GM18858 (cell line): ENCODE measurements around the gene HNRNPH2.

Experiments used
- ATAC-seq: cut with Tn5 transposase; IDR thresholded peaks from one replicate; pipeline ENCODE4 v1.9.1; 2021; ENCODE audit not compliant: unreplicated experiment

Gene HNRNPH2

DNA sequence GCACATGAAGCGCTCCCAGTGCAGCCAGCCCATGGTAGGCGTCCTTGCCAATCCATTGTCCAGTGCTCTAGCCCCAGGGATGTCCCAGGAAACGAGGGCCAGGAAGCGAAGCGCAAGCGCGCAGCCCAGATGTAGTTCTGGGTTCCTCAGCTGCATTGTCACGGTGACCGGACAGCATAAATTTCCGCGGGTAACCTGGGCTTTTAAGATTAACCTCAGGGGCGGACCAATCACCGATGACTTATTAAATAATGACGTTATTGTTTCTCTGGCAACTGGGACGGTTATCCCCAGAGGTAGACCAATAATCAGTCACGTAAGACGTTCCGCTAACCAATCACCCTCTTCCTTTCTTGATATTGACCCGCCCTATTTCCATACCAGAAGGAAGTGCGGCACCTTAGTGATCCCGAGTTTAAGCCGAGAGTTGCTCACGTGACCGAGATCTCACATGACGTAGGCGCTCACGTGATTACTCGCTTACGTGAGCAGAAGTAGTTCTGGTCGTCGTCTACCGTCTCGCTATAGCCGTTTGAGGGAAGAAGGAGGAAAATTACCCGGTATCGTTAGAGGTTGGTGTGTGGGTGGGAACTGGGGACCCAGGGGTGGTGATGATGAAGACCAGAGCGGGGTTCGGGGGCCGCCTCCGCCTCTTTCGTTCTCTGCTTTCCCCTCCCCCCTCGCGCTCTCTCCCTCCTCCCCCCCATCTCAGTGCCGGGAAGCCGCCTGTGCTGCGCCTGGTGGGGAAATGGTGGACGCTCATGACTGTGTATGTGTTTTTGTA is at the start of gene HNRNPH2, which contains the start of gene GLA:
Gene HNRNPH2 (plus strand): TSS at position 475 of the 784 bp plus-strand sequence. CDS start 3,767 bp downstream, outside the sequence.
Gene GLA (minus strand): TSS at position 178 of the 784 bp plus-strand sequence. CDS start 22 bp downstream, at position 156.
- peak; percentile 95 for ATAC-seq

DNA sequence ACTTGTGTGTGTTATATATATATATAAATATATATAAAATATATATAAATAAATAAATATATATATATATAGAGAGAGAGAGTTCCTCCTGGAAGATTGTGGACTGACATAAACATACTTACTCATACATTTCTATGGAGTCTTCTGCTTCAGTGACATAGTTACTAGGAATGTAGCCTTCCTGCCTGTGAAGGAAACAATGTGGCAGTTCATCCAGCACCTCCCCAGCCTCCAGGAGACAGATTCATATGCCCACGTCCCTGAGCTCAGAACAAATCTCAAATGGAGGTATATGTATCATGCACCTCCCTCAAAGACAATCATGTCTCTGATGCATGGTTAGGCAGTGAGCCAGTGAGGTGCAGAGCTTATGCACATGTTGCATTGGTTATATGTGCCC is 48.1 kb upstream of the HNRNPH2 start:
- ATAC-seq, result no peak

DNA sequence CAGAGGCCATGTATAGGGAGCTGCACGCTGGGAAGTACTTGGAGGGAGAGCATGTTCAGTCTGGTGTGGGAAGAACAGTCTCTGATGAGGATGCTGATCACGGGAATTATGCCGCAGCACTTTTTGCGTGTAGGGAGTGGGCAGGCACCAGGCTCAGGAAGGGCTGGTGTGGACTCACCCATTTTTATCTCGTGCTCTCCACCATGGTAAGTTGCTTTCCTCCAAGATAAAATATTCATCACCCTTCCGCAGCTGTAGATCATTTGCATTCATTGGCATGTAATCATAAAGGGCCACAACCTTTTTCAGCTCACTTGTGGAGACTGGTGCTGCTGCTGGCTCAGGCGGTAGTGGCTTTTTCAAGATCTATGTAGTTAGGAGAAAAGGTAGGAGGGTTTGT is 47.6 kb upstream of the HNRNPH2 start:
- ATAC-seq, result no peak

DNA sequence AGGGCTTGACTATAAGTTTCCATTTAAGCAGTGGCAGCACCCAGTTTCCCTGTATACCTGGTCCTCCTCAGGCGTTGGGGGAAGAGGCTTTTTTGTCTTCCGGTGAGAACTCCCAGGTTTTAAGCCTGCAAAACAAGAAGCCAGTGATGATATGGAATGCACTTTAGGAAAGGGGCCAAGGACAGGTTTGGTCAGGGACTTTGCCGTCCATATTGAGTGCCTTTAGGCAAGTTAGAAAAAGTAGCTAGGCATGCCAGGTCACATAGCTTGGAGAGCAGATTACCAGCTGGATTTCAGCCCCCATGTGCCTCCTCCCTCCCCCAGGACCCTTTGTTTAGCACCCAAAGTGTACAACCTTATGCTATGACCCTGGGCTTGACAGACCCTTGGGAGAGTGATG is 45.9 kb upstream of the HNRNPH2 start:
- no peak for ATAC-seq

DNA sequence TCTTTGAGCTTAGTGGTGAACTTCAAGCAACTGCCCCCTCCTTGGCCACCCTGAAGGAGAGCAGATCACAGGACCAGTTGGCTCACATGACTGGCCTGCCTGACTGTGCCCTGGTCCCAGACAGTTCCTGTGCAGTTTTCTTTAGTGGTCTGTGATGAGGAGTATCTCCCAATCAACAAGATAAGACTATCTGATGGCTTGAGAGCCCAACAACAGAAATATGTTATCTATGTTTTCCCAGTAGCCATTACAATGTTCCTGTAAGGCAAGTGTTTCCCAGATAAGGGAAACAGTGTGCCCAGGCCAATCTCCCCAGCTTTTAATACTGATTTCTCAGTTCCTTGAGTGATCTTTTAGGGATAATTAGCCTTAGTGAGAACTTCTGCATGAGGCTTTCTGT is 45.3 kb upstream of the HNRNPH2 start:
- no peak for ATAC-seq

GRCh38 chrX:101365301-101365795 is 42.7 kb upstream of the HNRNPH2 start:
- ATAC-seq, result no peak

- no peak for ATAC-seq
Measured at GRCh38 chrX:101368800-101369199, 39.2 kb upstream of the HNRNPH2 start.

GRCh38 chrX:101369687-101370086 is 38.3 kb upstream of the HNRNPH2 start:
- ATAC-seq, result no peak

DNA sequence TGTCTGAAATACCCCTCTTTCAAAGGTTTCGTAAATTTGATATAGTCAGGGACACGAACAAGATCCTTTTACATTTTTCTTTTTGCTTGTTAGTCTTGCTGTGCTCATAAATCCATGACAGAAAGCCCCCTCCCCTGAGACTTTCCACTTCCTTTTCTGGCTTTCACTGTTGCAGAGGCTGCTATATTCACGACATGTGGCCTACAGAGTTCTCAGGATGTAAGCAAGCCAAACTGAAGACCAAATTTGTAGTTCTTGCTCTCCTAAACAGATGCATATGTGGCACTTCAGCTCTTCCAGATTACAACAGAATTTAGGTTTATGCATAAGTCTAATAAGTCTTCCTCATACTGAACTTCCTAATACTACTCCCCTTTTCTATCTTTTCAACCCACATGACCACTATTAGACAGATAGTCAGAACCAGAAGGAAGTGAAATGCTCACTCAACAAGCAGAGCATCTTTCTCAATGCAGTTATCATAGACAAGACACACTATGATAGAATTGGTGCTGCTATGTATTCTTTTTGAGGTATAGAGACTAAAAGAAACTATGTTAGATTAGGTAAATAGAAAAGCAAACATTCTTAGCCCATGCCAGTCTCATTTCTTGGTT is 37.0 kb upstream of the HNRNPH2 start:
- ATAC-seq, result peak; percentile 72

DNA sequence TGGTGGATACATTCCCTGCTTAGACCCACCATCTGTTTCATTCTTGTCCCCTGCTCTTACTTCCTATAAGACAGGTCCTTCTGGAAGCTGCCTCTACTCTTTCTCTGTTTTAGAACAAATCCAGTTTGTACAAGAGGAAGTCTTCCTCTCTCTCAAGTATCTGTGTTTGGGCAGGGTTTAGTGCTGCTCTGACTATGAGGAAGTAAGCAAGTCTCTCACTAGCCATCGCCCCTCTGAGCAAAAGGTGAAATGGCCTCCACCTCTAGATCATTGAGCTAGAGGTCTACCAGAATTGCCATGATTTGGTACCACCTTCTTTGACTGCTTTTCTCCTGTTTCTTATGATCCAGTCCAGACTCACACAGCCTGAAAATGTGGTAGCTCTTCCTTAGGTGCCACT is 30.5 kb upstream of the HNRNPH2 start:
- no peak for ATAC-seq

- ATAC-seq, result peak; percentile 79
Measured at GRCh38 chrX:101383679-101384205, 24.3 kb upstream of the HNRNPH2 start.

GRCh38 chrX:101385026-101385684 is 22.9 kb upstream of the HNRNPH2 start:
- no peak for ATAC-seq

- peak; percentile 49 for ATAC-seq
Measured at GRCh38 chrX:101385795-101386541, 22.1 kb upstream of the HNRNPH2 start, which contains the start of gene BTK. TSS of gene BTK (minus strand) at chrX:101386191. CDS start at chrX:101375284, 10,907 bp downstream.

- no peak for ATAC-seq
Measured at GRCh38 chrX:101386542-101386885, 21.5 kb upstream of the HNRNPH2 start.

- ATAC-seq, result no peak
Measured at GRCh38 chrX:101388604-101389003, 19.4 kb upstream of the HNRNPH2 start.

- ATAC-seq, result peak; percentile 76
Measured at GRCh38 chrX:101390664-101391525, 17.1 kb upstream of the HNRNPH2 start, which contains the start of gene RPL36A. TSS of gene RPL36A (plus strand) at chrX:101391011. CDS start at chrX:101391044, 33 bp downstream.

GRCh38 chrX:101391831-101392230 is 16.2 kb upstream of the HNRNPH2 start:
- ATAC-seq, result no peak

DNA sequence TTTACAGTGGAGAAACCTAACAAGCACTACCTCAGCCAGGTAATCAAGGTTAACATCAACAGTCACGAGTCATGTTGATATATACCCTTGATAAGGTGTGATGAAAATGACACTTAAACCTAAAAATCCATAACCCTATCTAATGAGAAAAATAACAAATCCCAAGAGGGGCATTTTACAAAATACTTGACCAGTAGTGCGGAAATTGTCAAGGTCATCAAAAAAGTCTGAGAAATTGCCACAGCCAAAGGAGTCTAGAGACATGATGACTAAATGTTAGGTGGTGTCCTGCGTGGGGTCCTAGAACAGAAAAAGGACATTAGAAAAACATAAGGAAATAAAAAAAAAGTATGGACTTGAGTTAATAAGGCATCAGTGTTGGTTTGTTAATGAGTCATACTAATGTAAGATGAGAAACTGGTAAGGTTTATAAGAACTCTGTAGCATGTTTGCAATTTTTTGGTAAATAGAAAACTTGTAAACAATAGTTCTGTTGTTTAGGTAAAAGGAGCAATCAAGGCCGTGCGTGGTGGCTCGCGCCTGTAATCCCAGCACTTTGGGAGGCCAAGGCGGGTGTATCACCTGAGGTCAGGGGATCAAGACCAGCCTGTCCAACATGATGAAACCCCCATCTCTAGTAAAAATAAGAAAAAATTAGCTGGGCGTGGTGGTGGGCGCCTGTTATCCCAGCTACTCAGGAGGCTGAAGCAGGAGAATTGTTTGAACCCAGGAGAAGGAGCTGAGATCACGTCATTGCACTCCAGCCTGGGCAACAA is 14.3 kb upstream of the HNRNPH2 start:
- ATAC-seq, result no peak

DNA sequence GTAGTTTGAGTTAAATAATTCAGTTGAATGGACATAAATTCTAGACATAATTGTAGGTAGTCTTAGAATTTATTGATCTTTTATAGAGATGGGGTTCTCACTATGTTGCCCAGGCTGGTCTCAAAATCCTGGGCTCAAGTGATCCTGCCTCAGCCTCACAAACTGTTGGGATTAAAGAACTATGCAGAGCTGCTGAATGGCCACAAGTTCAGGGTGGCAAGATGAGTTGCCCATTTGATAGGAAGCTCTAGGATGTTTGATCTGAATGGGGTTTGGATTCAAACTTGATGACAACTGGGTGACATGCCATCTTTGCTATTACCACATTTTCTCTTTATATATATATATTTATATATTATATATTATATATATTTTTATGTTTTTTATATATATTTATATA is 13.7 kb upstream of the HNRNPH2 start:
- ATAC-seq, result no peak
